Measurements from ENCODE around the gene MAP3K3. TPM values are rescaled to one million over a fixed set of nuclear protein-coding genes. Genes with fewer than 3 reads are reported as not detected.

MAP3K3 gene
- total and polyA plus RNA-seq, 9 of the 15 experiments (the other 6 are each of a cell fraction or from before 2014, with no cell fraction given) = 0.69 to 16.5 (median 12.1) TPM

DNA sequence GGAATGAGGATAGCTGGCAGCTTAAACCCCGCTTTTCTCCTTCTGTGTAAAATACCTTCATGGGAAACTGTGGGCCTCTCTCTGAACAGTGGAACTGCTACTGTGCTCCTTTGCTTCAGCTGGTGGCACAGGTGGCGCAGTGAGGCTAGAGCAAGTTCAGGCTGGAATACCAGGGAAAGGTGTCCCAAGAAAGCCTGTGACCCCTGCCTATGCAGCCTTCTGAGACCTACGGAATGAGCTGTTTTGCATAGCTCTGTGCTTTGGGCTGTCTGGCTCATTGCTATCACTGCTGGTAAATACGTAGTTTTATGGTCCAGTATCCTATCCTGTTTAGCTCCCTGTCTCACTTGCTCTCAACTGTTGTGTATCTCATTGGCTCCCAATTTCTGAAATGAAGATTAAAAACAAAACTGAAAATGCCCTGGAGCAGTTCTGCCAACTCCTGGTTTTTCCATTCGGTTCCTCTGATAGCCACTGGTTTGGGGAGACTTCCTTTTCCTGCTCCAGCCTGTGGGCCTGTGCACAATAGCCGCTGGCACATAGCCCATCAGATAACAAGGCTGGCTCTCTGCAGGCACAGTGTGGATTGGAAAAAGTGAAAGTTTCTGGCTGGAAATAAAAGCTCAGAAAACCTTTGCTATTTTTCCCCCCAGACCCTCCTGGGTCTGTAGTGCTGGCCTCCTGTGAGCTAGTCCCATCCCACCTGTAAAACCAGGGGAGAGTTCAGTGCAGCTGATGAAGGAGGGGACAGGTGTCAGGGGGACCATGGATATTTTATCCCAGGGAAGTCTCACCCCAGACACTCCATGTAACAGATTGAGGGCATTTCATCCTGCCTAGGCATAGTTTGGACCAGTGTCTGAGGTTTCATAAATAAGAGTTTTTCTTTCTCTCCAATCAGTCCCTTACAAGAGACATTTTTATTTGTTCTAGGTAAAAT is 53.7 kb downstream of the MAP3K3 start (continued):
- TF ChIP-seq ZNF175 (CRISPR knock-in tag; IDR thresholded peaks at IDR 0.05; ENCODE audit: low read depth) (0 out of 2 replicates have a peak, but pooled peaks have one; percentile 28), DPF2 (IDR thresholded peaks at IDR 0.05) (peak; percentile 81), ZNF41 (CRISPR knock-in tag; conservative IDR thresholded peaks at IDR 0.05) (0 out of 2 replicates have a peak, but pooled peaks have one; percentile 5), KLF6 (CRISPR knock-in tag; IDR thresholded peaks at IDR 0.05; ENCODE audit: borderline replicate concordance) (no peak), GABPA (tag; conservative IDR thresholded peaks at IDR 0.05; ENCODE audit: low read depth) (peak; percentile 77), ETV1 (tag; conservative IDR thresholded peaks at IDR 0.05; ENCODE audit: low read depth) (0 out of 2 replicates have a peak, but pooled peaks have one; percentile 14), SMAD4 (CRISPR knock-in tag; conservative IDR thresholded peaks at IDR 0.05) (peak; percentile 79), ARID1B (IDR thresholded peaks at IDR 0.05) (peak; percentile 67; the same call in 1 of the 2 replicates), FOSL1 (tag; conservative IDR thresholded peaks at IDR 0.05) (peak; percentile 50), GTF2F1 (IDR thresholded peaks at IDR 0.05; ENCODE audit: low read depth, low read length) (no peak), DNMT1 (IDR thresholded peaks at IDR 0.05) (no peak), ZNF253 (CRISPR knock-in tag; conservative IDR thresholded peaks at IDR 0.05) (no peak), PHF20 (IDR thresholded peaks at IDR 0.05; ENCODE audit: partially characterized antibody) (peak; percentile 19), RAD51 (IDR thresholded peaks at IDR 0.05; ENCODE audit: borderline replicate concordance, low read depth) (no peak), GATAD2A (IDR thresholded peaks at IDR 0.05) (0 out of 2 replicates have a peak, but pooled peaks have one; percentile 42), NFIX (CRISPR knock-in tag; IDR thresholded peaks at IDR 0.05; ENCODE audit: low read depth) (peak; percentile 85), TBL1XR1 (IDR thresholded peaks at IDR 0.05; ENCODE audit: low read length in 2 of 2) (peak in 1 of 2 experiments; percentile 39; a peak in 1 of 4 replicates), MYBL2 (IDR thresholded peaks at IDR 0.05; ENCODE audit: low read depth) (no peak), MYBL2 (CRISPR knock-in tag; IDR thresholded peaks at IDR 0.05; ENCODE audit: borderline replicate concordance) (no peak), ZFX (CRISPR knock-in tag; IDR thresholded peaks at IDR 0.05) (peak; percentile 32; the same call in 1 of the 2 replicates)
- TF ChIP-seq, protein P1, sequence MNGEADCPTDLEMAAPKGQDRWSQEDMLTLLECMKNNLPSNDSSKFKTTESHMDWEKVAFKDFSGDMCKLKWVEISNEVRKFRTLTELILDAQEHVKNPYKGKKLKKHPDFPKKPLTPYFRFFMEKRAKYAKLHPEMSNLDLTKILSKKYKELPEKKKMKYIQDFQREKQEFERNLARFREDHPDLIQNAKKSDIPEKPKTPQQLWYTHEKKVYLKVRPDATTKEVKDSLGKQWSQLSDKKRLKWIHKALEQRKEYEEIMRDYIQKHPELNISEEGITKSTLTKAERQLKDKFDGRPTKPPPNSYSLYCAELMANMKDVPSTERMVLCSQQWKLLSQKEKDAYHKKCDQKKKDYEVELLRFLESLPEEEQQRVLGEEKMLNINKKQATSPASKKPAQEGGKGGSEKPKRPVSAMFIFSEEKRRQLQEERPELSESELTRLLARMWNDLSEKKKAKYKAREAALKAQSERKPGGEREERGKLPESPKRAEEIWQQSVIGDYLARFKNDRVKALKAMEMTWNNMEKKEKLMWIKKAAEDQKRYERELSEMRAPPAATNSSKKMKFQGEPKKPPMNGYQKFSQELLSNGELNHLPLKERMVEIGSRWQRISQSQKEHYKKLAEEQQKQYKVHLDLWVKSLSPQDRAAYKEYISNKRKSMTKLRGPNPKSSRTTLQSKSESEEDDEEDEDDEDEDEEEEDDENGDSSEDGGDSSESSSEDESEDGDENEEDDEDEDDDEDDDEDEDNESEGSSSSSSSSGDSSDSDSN (IDR thresholded peaks at IDR 0.05; ENCODE audit: borderline replicate concordance in 1 of 2, low read depth in 2 of 2, low read length in 2 of 2) = peak in 1 of 2 experiments; percentile 78; a peak in 2 of 4 replicates
- TF ChIP-seq, protein P2, sequence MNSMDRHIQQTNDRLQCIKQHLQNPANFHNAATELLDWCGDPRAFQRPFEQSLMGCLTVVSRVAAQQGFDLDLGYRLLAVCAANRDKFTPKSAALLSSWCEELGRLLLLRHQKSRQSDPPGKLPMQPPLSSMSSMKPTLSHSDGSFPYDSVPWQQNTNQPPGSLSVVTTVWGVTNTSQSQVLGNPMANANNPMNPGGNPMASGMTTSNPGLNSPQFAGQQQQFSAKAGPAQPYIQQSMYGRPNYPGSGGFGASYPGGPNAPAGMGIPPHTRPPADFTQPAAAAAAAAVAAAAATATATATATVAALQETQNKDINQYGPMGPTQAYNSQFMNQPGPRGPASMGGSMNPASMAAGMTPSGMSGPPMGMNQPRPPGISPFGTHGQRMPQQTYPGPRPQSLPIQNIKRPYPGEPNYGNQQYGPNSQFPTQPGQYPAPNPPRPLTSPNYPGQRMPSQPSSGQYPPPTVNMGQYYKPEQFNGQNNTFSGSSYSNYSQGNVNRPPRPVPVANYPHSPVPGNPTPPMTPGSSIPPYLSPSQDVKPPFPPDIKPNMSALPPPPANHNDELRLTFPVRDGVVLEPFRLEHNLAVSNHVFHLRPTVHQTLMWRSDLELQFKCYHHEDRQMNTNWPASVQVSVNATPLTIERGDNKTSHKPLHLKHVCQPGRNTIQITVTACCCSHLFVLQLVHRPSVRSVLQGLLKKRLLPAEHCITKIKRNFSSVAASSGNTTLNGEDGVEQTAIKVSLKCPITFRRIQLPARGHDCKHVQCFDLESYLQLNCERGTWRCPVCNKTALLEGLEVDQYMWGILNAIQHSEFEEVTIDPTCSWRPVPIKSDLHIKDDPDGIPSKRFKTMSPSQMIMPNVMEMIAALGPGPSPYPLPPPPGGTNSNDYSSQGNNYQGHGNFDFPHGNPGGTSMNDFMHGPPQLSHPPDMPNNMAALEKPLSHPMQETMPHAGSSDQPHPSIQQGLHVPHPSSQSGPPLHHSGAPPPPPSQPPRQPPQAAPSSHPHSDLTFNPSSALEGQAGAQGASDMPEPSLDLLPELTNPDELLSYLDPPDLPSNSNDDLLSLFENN (IDR thresholded peaks at IDR 0.05; ENCODE audit: low read depth in 2 of 2, low read length in 2 of 2) = 0 out of 4 replicates have a peak, but pooled peaks of 1 of the 2 experiments have one; percentile 13
